Mesothelial cell of epicardium (in vitro differentiated cells): ENCODE data around the gene GPR162. TPM values are rescaled to one million over a fixed set of nuclear protein-coding genes. Genes with fewer than 3 reads are reported as not detected.
A peak's percentile ranks its signal among the peaks of the same experiment; 100 is the strongest.

Source experiments
- DNase-seq, 2 experiments: peaks; one replicate each; pipeline ENCODE4 v3.0.0; 2021; ENCODE audit warnings: low spot score in 2 of 2; ENCODE audit not compliant: unreplicated experiment in 2 of 2
- H3K27ac Mint-ChIP-seq: 2 replicates; pipeline ENCODE4 v1.8.0; 2021; ENCODE audit warnings: mixed read lengths
- H3K27me3 Mint-ChIP-seq: 2 replicates; pipeline ENCODE4 v1.8.0; 2021; ENCODE audit warnings: low read depth, mixed read lengths
- H3K36me3 Mint-ChIP-seq: 2 replicates; pipeline ENCODE4 v1.8.0; 2021; ENCODE audit warnings: mixed read lengths
- H3K4me1 Mint-ChIP-seq: 2 replicates; pipeline ENCODE4 v1.8.0; 2021; ENCODE audit warnings: mixed read lengths
- H3K4me3 Mint-ChIP-seq: 2 replicates; pipeline ENCODE4 v1.8.0; 2021; ENCODE audit warnings: mild to moderate bottlenecking, moderate library complexity, mixed read lengths
- H3K9me3 Mint-ChIP-seq: 2 replicates; pipeline ENCODE4 v1.8.0; 2021; ENCODE audit warnings: mixed read lengths
- CTCF ChIP-seq: fragments of 200-600 bp; sonication (generic); IDR thresholded peaks from one replicate; pipeline ENCODE4 v1.5.0; 2021; ENCODE audit warnings: antibody characterized with exemption; ENCODE audit not compliant: unreplicated experiment
- total RNA-seq: library from RNA; stranded (reverse); gene quantifications from 3 replicates; pipeline ENCODE4 v1.2.1, GENCODE V29; 2021

Gene GPR162
- total RNA-seq, 1 donor from 2014 or later = 10.8 TPM

- peak in 1 of 2 experiments; percentile 51 for DNase-seq
- peak overlapping the region; percentile 96 for H3K27ac Mint-ChIP-seq
- peaks cover 32% of the 10 kb centered on the region for H3K4me1 Mint-ChIP-seq
Measured at GRCh38 chr12:6852651-6853354, 31.2 kb downstream of the GPR162 start.

GRCh38 chr12:6853626-6854025 is 32.0 kb downstream of the GPR162 start:
- H3K27me3 Mint-ChIP-seq = no peaks in the 10 kb centered on the region
- peaks cover 32% of the 10 kb centered on the region for H3K4me1 Mint-ChIP-seq
- DNase-seq = no peak
- no peaks in the 10 kb centered on the region for H3K9me3 Mint-ChIP-seq
- H3K27ac Mint-ChIP-seq = peak overlapping the region; percentile 96
- peak overlapping the region; percentile 95 for H3K4me3 Mint-ChIP-seq
- H3K36me3 Mint-ChIP-seq = peaks cover 26% of the 10 kb centered on the region
- no peak for TF ChIP-seq CTCF

More at GRCh38 chr12:6852651-6853354, 31.2 kb downstream of the GPR162 start:
- TF ChIP-seq CTCF = no peak
- Mint-ChIP-seq H3K4me3 (peak overlapping the region; percentile 95), H3K27me3 (no peaks in the 10 kb centered on the region), H3K9me3 (no peaks in the 10 kb centered on the region), H3K36me3 (peaks cover 21% of the 10 kb centered on the region)

DNA sequence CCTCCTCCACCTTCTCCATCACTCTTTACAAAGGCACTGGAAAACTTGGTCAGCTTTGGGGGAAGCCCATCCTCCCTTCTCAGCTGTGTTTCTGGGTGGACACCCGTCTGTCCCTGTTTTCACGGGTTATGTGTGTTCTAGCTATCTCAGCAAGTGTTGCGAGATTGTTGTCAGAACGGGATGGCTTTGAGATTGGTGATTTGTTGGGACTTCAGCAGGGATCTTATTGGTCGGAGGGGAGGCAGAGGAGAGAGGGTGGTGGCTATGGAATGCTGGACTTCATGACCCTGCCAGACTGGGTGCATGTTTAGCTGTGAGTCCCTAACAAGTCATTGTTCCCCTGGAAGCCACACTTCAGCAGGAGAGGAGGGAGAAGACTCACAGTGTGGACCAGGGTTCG is 32.4 kb downstream of the GPR162 start:
- Mint-ChIP-seq H3K27me3 (no peaks in the 10 kb centered on the region), H3K27ac (peak overlapping the region; percentile 96), H3K4me3 (peak overlapping the region; percentile 95), H3K4me1 (peaks cover 32% of the 10 kb centered on the region), H3K9me3 (no peaks in the 10 kb centered on the region), H3K36me3 (peaks cover 24% of the 10 kb centered on the region)
- DNase-seq = no peak
- TF ChIP-seq CTCF = no peak

GRCh38 chr12:6855322-6855721 is 33.7 kb downstream of the GPR162 start:
- no peak overlapping the region for H3K27ac Mint-ChIP-seq
- H3K4me1 Mint-ChIP-seq = peaks cover 23% of the 10 kb centered on the region
- H3K27me3 Mint-ChIP-seq = no peaks in the 10 kb centered on the region
- no peak for TF ChIP-seq CTCF
- H3K36me3 Mint-ChIP-seq = peaks cover 18% of the 10 kb centered on the region
- no peak overlapping the region for H3K4me3 Mint-ChIP-seq
- H3K9me3 Mint-ChIP-seq = no peaks in the 10 kb centered on the region
- no peak for DNase-seq

GRCh38 chr12:6858799-6859198 is 37.2 kb downstream of the GPR162 start:
- H3K27ac Mint-ChIP-seq = no peak overlapping the region
- peaks cover 40% of the 10 kb centered on the region for H3K36me3 Mint-ChIP-seq
- DNase-seq = no peak
- no peaks in the 10 kb centered on the region for H3K27me3 Mint-ChIP-seq
- TF ChIP-seq CTCF = no peak
- H3K4me3 Mint-ChIP-seq = no peak overlapping the region
- H3K4me1 Mint-ChIP-seq = peaks cover 6% of the 10 kb centered on the region
- H3K9me3 Mint-ChIP-seq = no peaks in the 10 kb centered on the region
